A673 (cell line): ENCODE data around the gene CHRNA1.

Experiments used
- CTCF ChIP-seq: fragments of 300-800, 200-600 bp; sonication (generic); conservative IDR thresholded peaks from 2 replicates; pipeline ENCODE4 v1.5.1; 2017; ENCODE audit warnings: low read depth, mild to moderate bottlenecking, antibody characterized with exemption, low read length, moderate library complexity, mixed read lengths
- EZH2 ChIP-seq: fragments of 200-600 bp; sonication (generic); IDR thresholded peaks from 2 replicates; pipeline ENCODE4 v1.6.1; 2017; ENCODE audit warnings: borderline replicate concordance, low read depth, mild to moderate bottlenecking, mixed read lengths, antibody characterized with exemption, low read length; ENCODE audit not compliant: poor library complexity, severe bottlenecking

GRCh38 chr2:174711206-174711605 lies 53.1 kb downstream of the CHRNA1 start:
- TF ChIP-seq CTCF (no peak), EZH2 (no peak)
